Large intestine (tissue), 3 donors: ENCODE measurements around the gene HTR2B. TPM values are rescaled to one million over a fixed set of nuclear protein-coding genes. Genes with fewer than 3 reads are reported as not detected.

Experiments
- DNase-seq, 2 donors: peaks; one replicate each; pipeline versions ENCODE4 v3.0.0 to v3.0.0-alpha.2; 2013
- H3K27ac ChIP-seq: one replicate; pipeline ENCODE4 v1.5.1; 2013; ENCODE audit warnings: low read length
- H3K27me3 ChIP-seq: 2 replicates; pipeline ENCODE4 v1.6.1; 2013; ENCODE audit warnings: low read length; ENCODE audit not compliant: control insufficient read depth, insufficient read depth
- H3K36me3 ChIP-seq: 2 replicates; pipeline ENCODE4 v1.6.1; 2013; ENCODE audit warnings: low read length; ENCODE audit not compliant: control insufficient read depth, insufficient read depth
- H3K4me1 ChIP-seq: one replicate; pipeline ENCODE4 v1.6.1; 2013; ENCODE audit warnings: low read length; ENCODE audit not compliant: control insufficient read depth, insufficient read depth
- H3K4me3 ChIP-seq: one replicate; pipeline ENCODE4 v1.5.1; 2013; ENCODE audit warnings: low read length
- H3K9me3 ChIP-seq: one replicate; pipeline ENCODE4 v1.6.1; 2013; ENCODE audit warnings: mild to moderate bottlenecking, low read depth, low read length, moderate library complexity; ENCODE audit not compliant: control insufficient read depth
- WGBS: methylation state at CpG from one replicate; pipeline ENCODE4 v1.1.5; 2013; ENCODE audit warnings: low lambda C conversion rate; ENCODE audit not compliant: insufficient coverage; 5-methylcytosine and 5-hydroxymethylcytosine counted together
- polyA plus RNA-seq: library from polyadenylated mRNA; unstranded; fragments of 120-200 nt; gene quantifications from one replicate; pipeline ENCODE4 v1.2.1, GENCODE V29; 2013

HTR2B gene
- polyA plus RNA-seq, 1 donor = 6.7 TPM

DNA sequence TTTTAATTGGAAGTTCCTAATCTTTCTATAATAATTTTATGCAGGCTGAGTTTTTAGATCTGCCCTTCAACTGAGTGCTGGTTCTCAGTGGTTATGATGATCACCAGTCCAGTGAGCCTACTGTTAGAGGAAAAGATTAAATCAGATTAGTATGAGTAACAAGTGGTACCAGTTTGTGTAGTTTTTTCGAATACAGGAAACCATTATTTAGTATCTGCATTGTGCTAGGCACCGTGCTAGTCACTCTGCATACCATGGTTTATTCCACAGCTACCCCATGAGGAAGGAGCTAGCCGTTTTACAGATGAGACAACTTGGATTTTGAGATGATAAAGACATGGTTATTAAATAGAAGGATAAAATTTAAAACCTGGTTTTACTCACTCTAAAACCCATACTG is 62.1 kb downstream of the HTR2B start:
- Histone ChIP-seq H3K4me3 (no peak overlapping the region), H3K36me3 (peaks cover 37% of the 10 kb centered on the region), H3K9me3 (no peaks in the 10 kb centered on the region), H3K27me3 (no peaks in the 10 kb centered on the region), H3K4me1 (peaks cover 5% of the 10 kb centered on the region), H3K27ac (no peak overlapping the region)
- WGBS = 100% methylated on average over 1 of the region's 3 CpGs
- DNase-seq = no peak

DNA sequence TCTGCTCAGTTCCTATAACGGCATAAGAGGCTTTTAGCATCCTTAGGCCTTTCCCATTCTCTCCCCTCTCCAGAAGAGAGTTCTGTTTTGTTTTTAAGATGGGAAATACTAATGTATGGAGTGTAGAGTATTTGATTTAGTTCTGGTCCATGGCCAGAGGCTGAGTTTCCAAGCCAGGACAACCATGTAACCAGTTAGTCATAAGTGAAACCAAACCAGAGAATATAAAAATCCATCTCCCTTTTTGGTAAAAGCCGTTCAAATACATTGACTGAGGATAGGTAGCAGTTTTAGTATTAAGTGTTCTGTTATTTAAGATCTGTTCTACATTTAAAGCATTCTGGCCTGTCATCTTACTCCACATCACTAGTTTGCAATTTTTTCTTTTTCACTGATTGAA is 65.1 kb downstream of the HTR2B start:
- Histone ChIP-seq H3K27me3 (no peaks in the 10 kb centered on the region), H3K4me3 (no peak overlapping the region), H3K4me1 (peaks cover 5% of the 10 kb centered on the region), H3K27ac (no peak overlapping the region), H3K9me3 (no peaks in the 10 kb centered on the region), H3K36me3 (peaks cover 22% of the 10 kb centered on the region)
- DNase-seq = no peak
- 100% methylated on average over 1 of the region's 2 CpGs for WGBS

DNA sequence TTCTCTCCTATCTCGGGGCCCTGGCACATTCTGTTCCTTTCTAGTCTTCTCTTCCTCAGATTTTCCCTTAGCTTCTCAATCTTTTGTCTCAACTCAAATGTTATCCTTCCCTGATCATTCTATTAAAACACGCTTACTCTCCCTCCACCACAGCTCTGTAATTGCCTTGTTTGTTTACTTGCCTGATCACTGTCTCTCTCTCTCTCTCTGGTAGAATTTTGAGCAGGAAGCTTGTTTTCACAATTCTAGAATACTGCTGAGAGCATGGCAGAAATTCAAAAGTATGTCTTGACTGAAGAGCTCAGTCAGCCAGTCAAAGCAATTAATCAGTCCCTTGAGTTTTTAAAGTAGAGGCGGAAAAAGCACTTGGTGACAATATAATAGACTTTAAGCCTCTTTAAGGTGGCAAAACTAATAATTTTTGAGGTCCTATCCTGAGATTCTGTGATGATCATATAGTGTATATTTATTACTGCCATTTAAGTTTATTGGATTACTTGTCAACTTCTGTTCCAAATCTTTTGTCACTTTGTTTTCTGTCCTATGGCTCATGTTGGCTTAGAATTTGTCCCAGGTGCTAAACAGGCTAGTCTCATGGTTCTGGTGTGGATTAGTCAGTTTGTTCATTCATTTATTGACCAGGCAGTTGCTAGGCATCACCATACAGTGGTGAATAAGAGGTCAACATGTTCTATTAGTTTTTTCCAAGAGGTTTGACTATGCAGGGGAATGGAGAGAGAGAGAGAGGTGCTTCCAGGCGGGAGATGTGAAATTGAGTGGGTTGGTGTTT is 65.9 kb downstream of the HTR2B start:
- no peak for DNase-seq
- no peaks in the 10 kb centered on the region for H3K9me3 ChIP-seq
- no peak overlapping the region for H3K4me3 ChIP-seq
- no peak overlapping the region for H3K27ac ChIP-seq
- H3K4me1 ChIP-seq = peaks cover 5% of the 10 kb centered on the region
- 70% methylated on average over 1 of the region's 4 CpGs for WGBS
- peaks cover 18% of the 10 kb centered on the region for H3K36me3 ChIP-seq
- H3K27me3 ChIP-seq = no peaks in the 10 kb centered on the region

Other genes with a start within 250 kb of the HTR2B start
- 0.63 TPM for gene GPR55, start 199.8 kb downstream of the HTR2B start, polyA plus RNA-seq
- not detected for gene SPATA3, start 128.9 kb downstream of the HTR2B start, polyA plus RNA-seq
- gene C2orf72, start 87.5 kb downstream of the HTR2B start, polyA plus RNA-seq = 42.0 TPM
- gene PSMD1, start 68.2 kb downstream of the HTR2B start, polyA plus RNA-seq = 58.7 TPM
- 14.4 TPM for gene ARMC9, start 73.6 kb upstream of the HTR2B start, polyA plus RNA-seq